Hepatocyte (in vitro differentiated cells): ENCODE measurements around the gene FSTL3. TPM values are rescaled to one million over a fixed set of nuclear protein-coding genes. Genes with fewer than 3 reads are reported as not detected.
"Not testable (repeated sequence)": the region's sequence is repeated elsewhere in the genome, so short reads cannot be mapped to it uniquely, and the experiment has no call there.

Experiments
- DNase-seq: peaks from one replicate; pipeline ENCODE4 v3.0.0-alpha.2; 2016; ENCODE audit warnings: low spot score
- H2AFZ ChIP-seq: fragments of 200-600 bp; sonication (generic); 2 replicates; pipeline ENCODE4 v1.6.0; 2016; ENCODE audit warnings: antibody characterized with exemption, mild to moderate bottlenecking
- H3K27ac ChIP-seq: fragments of 200-600 bp; sonication (generic); 2 replicates; pipeline ENCODE4 v1.5.1; 2016; ENCODE audit warnings: mild to moderate bottlenecking
- H3K27me3 ChIP-seq: fragments of 200-600 bp; sonication (generic); 2 replicates; pipeline ENCODE4 v1.6.1; 2016
- H3K36me3 ChIP-seq: fragments of 200-600 bp; sonication (generic); replicated peaks from 2 replicates; pipeline ENCODE4 v1.5.1; 2016; ENCODE audit warnings: low read depth; ENCODE audit not compliant: insufficient read depth
- H3K4me1 ChIP-seq: fragments of 200-600 bp; sonication (generic); 2 replicates; pipeline ENCODE4 v1.5.1; 2016; ENCODE audit warnings: mild to moderate bottlenecking, moderate library complexity; ENCODE audit not compliant: insufficient read depth
- H3K4me2 ChIP-seq: fragments of 200-600 bp; sonication (generic); 2 replicates; pipeline ENCODE4 v1.6.0; 2016
- H3K4me3 ChIP-seq: fragments of 200-600 bp; sonication (generic); 2 replicates; pipeline ENCODE4 v1.5.1; 2016; ENCODE audit warnings: mild to moderate bottlenecking
- H3K79me2 ChIP-seq: fragments of 200-600 bp; sonication (generic); 2 replicates; pipeline ENCODE4 v1.6.0; 2017; ENCODE audit warnings: mild to moderate bottlenecking
- H3K9me2 ChIP-seq: fragments of 200-600 bp; sonication (generic); replicated peaks from 2 replicates; pipeline ENCODE4 v1.6.0; 2017; ENCODE audit warnings: mild to moderate bottlenecking; ENCODE audit not compliant: insufficient read depth
- H3K9me3 ChIP-seq: fragments of 200-600 bp; sonication (generic); 2 replicates; pipeline ENCODE4 v1.5.1; 2016; ENCODE audit warnings: low read depth, mild to moderate bottlenecking
- H4K20me1 ChIP-seq: fragments of 200-600 bp; sonication (generic); 2 replicates; pipeline ENCODE4 v1.6.0; 2016; ENCODE audit warnings: mild to moderate bottlenecking; ENCODE audit not compliant: insufficient read depth, poor library complexity, severe bottlenecking
- EZH2 ChIP-seq: fragments of 200-600 bp; sonication (generic); IDR thresholded peaks from 2 replicates; pipeline ENCODE4 v1.6.1; 2016; ENCODE audit warnings: antibody characterized with exemption, mild to moderate bottlenecking, borderline replicate concordance
- EZH2phosphoT487 ChIP-seq: fragments of 200-600 bp; sonication (generic); IDR thresholded peaks from one replicate; pipeline ENCODE4 v1.6.1; 2018; ENCODE audit warnings: antibody characterized with exemption, mild to moderate bottlenecking, low read depth, moderate library complexity; ENCODE audit not compliant: unreplicated experiment, severe bottlenecking
- WGBS: methylation state at CpG from one replicate; pipeline ENCODE4 v1.1.6; 2016; ENCODE audit warnings: low lambda C conversion rate; ENCODE audit errors: missing lambda C conversion rate; 5-methylcytosine and 5-hydroxymethylcytosine counted together
- polyA plus RNA-seq: library from polyadenylated mRNA; unstranded; fragments of >200 nt; fragmentation: Nextera tagmentation; extraction: Ambion mirVana; gene quantifications from 2 replicates; pipeline ENCODE4 v1.2.1, GENCODE V29; 2016
- total RNA-seq: library from RNA; depleted of rRNA; stranded (reverse); fragments of >200 nt; gene quantifications from 2 replicates; pipeline ENCODE4 v1.2.3, GENCODE V29; 2014
- TF ChIP-seq, protein P1 (sequence below): fragments of 200-600 bp; sonication (generic); IDR thresholded peaks from 2 replicates; pipeline ENCODE4 v1.5.1; 2016; ENCODE audit warnings: antibody characterized with exemption, mild to moderate bottlenecking; ENCODE audit not compliant: poor library complexity

The FSTL3 gene
- total and polyA plus RNA-seq, 2 experiments from 2014 or later = 131 to 171 TPM

GRCh38 chr19:688992-689391, 12.8 kb downstream of the FSTL3 start:
- TF ChIP-seq EZH2phosphoT487 (no peak), EZH2 (no peak)
- TF ChIP-seq, protein P1, sequence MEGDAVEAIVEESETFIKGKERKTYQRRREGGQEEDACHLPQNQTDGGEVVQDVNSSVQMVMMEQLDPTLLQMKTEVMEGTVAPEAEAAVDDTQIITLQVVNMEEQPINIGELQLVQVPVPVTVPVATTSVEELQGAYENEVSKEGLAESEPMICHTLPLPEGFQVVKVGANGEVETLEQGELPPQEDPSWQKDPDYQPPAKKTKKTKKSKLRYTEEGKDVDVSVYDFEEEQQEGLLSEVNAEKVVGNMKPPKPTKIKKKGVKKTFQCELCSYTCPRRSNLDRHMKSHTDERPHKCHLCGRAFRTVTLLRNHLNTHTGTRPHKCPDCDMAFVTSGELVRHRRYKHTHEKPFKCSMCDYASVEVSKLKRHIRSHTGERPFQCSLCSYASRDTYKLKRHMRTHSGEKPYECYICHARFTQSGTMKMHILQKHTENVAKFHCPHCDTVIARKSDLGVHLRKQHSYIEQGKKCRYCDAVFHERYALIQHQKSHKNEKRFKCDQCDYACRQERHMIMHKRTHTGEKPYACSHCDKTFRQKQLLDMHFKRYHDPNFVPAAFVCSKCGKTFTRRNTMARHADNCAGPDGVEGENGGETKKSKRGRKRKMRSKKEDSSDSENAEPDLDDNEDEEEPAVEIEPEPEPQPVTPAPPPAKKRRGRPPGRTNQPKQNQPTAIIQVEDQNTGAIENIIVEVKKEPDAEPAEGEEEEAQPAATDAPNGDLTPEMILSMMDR = no peak
- Histone ChIP-seq H3K4me2 (no peak overlapping the region), H3K27ac (no peak overlapping the region), H2AFZ (no peak overlapping the region), H3K79me2 (no peaks in the 10 kb centered on the region), H3K9me2 (no peaks in the 10 kb centered on the region), H3K36me3 (no peaks in the 10 kb centered on the region), H3K4me3 (no peak overlapping the region), H3K9me3 (no peaks in the 10 kb centered on the region), H4K20me1 (no peaks in the 10 kb centered on the region), H3K27me3 (no peaks in the 10 kb centered on the region), H3K4me1 (no peaks in the 10 kb centered on the region)
- DNase-seq = no peak
- WGBS = 91% methylated on average over 13 of the region's 17 CpGs

GRCh38 chr19:690203-690602, 14.0 kb downstream of the FSTL3 start:
- no peaks in the 10 kb centered on the region for H3K79me2 ChIP-seq
- H3K9me2 ChIP-seq = no peaks in the 10 kb centered on the region
- 81% methylated on average over 18 of the region's 18 CpGs for WGBS
- H2AFZ ChIP-seq = no peak overlapping the region
- H3K4me3 ChIP-seq = no peak overlapping the region
- no peak overlapping the region for H3K27ac ChIP-seq
- no peaks in the 10 kb centered on the region for H3K36me3 ChIP-seq
- no peak overlapping the region for H3K4me2 ChIP-seq
- H3K4me1 ChIP-seq = no peaks in the 10 kb centered on the region
- DNase-seq = no peak
- H4K20me1 ChIP-seq = no peaks in the 10 kb centered on the region
- TF ChIP-seq EZH2 = no peak
- TF ChIP-seq, protein P1 = no peak
- H3K9me3 ChIP-seq = no peaks in the 10 kb centered on the region
- H3K27me3 ChIP-seq = no peaks in the 10 kb centered on the region

- H3K9me2 ChIP-seq = no peaks in the 10 kb centered on the region
- no peak overlapping the region for H3K4me2 ChIP-seq
- no peaks in the 10 kb centered on the region for H3K79me2 ChIP-seq
- no peak for TF ChIP-seq EZH2
- no peak for DNase-seq
- H3K4me1 ChIP-seq = no peaks in the 10 kb centered on the region
- 85% methylated on average over 31 of the region's 41 CpGs for WGBS
- no peaks in the 10 kb centered on the region for H3K9me3 ChIP-seq
- H3K36me3 ChIP-seq = no peaks in the 10 kb centered on the region
- H3K27ac ChIP-seq = no peak overlapping the region
- H4K20me1 ChIP-seq = no peaks in the 10 kb centered on the region
- H3K4me3 ChIP-seq = no peak overlapping the region
- H2AFZ ChIP-seq = no peak overlapping the region
- no peaks in the 10 kb centered on the region for H3K27me3 ChIP-seq
Observed at GRCh38 chr19:694481-695351, 18.5 kb downstream of the FSTL3 start.

GRCh38 chr19:695352-695949, 19.3 kb downstream of the FSTL3 start, which contains the start of gene PRSS57:
Gene PRSS57 (minus strand): TSS chr19:695452. CDS start chr19:695430, 22 bp downstream.
- Histone ChIP-seq H3K4me2 (no peak within 1 kb of the TSS), H3K9me2 (no peaks in the 10 kb centered on the region), H3K4me3 (no peak within 1 kb of the TSS), H3K27ac (no peak within 1 kb of the TSS), H3K4me1 (no peaks in the 10 kb centered on the region), H3K9me3 (no peaks in the 10 kb centered on the region), H3K79me2 (no peaks in the 10 kb centered on the region), H4K20me1 (no peaks in the 10 kb centered on the region), H3K36me3 (no peaks in the 10 kb centered on the region), H2AFZ (no peak within 1 kb of the TSS), H3K27me3 (no peaks in the 10 kb centered on the region)
- WGBS = 87% methylated on average over 25 of the region's 31 CpGs
- TF ChIP-seq EZH2 (no peak), EZH2phosphoT487 (no peak)
- TF ChIP-seq, protein P1 = no peak
- DNase-seq = no peak

DNA sequence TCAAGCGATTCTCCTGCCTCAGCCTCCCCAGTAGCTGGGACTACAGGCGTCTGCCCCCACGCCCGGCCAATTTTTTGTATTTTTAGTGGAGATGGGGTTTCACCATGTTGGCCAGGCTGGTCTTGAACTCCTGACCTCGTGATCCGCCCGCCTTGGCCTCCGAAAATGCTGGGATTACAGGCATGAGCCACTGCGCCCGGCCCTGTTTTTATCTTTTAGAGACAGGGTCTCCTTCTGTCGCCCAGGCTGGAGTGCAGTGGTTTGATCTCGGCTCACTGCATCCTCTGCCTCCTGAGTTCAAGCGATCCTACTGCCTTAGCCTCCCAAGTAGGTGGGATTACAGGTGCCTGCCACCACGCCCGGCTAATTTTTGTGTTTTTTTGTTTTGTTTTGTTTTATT, 22.3 kb downstream of the FSTL3 start:
- not testable (repeated sequence) for H3K79me2 ChIP-seq, H3K36me3 ChIP-seq, H3K27ac ChIP-seq, H3K4me1 ChIP-seq, DNase-seq, H2AFZ ChIP-seq, H3K9me3 ChIP-seq, H3K27me3 ChIP-seq, H3K4me3 ChIP-seq, H3K9me2 ChIP-seq, H4K20me1 ChIP-seq, H3K4me2 ChIP-seq
- 94% methylated on average over 15 of the region's 15 CpGs for WGBS

DNA sequence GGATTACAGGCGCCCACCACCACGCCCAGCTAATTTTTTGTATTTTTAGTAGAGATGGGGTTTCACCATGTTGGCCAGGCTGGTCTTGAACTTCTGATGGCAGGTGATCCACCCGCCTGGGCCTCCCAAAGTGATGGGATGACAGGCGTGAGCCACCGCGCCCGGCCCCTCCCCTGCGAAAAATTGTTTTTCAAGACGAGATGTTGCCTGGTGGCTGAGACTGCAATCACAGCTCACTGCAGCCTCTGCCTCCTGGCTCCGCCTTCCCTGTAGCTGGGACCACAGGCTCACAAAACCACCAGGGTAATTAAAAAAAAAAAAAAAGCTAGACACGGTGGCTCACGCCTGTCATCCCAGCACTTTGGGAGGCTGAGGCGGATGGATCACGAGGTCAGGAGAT, 23.7 kb downstream of the FSTL3 start:
- 67% methylated on average over 12 of the region's 14 CpGs for WGBS
- not testable (repeated sequence) for H3K79me2 ChIP-seq, H3K4me1 ChIP-seq, H3K36me3 ChIP-seq, H2AFZ ChIP-seq, H3K9me2 ChIP-seq, H3K27ac ChIP-seq, H3K9me3 ChIP-seq, DNase-seq, H4K20me1 ChIP-seq, H3K4me3 ChIP-seq, H3K4me2 ChIP-seq, H3K27me3 ChIP-seq
